ENCODE measurements around the gene IST1. TPM values are rescaled to one million over a fixed set of nuclear protein-coding genes. Genes with fewer than 3 reads are reported as not detected.

IST1 gene
- total and polyA plus RNA-seq, 2 donors (not counting 1 experiment from before 2014, with no cell fraction given) = 139 to 221 TPM

DNA sequence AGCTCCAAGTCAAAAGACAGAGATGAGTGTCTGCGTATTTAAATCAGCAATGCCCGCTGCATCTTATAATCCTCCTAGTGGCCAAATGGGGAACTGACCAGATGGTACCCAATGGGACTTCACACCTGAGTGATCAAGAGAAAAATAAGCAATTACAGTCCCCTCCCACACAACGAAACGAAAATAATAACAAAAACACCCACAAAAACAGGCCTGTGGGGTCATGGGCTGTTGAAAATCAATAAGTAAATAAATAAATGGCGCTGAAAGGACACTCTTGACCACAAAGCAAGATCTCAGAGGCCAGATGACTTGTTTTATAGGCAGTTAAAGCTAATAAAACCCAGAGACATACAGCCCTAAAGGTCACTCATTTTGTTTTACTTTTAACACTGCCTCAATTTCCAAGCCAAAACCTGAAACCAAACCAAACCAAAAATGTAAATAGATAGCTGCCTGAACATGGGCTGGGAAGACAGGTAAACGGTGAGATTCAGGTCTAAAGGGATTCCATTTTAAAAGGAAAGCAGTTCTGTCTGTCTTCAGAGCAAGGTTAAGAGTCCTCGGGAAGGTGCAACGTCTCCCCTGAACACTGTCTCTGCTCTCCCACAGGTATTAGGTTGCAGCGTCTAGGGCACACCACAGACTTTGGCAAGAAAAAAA is 12.7 kb upstream of the IST1 start:
- H2AFZ ChIP-seq (ENCODE audit: low read length) = no peak overlapping the region
- H3K9ac ChIP-seq (ENCODE audit: insufficient read depth, low read length) = no peak overlapping the region
- DNase-seq (ENCODE audit: low read depth in 2 of 2) = peak; percentile 66 to 80
- H3K9me3 ChIP-seq (ENCODE audit: control insufficient read depth, insufficient read depth, low read depth, low read length) = no peaks in the 10 kb centered on the region
- no peaks in the 10 kb centered on the region for H3K36me3 ChIP-seq (ENCODE audit: control insufficient read depth, insufficient read depth, low read length)
- no peaks in the 10 kb centered on the region for H3K27me3 ChIP-seq (ENCODE audit: control insufficient read depth, insufficient read depth, low read length)
- TF ChIP-seq, protein P1, sequence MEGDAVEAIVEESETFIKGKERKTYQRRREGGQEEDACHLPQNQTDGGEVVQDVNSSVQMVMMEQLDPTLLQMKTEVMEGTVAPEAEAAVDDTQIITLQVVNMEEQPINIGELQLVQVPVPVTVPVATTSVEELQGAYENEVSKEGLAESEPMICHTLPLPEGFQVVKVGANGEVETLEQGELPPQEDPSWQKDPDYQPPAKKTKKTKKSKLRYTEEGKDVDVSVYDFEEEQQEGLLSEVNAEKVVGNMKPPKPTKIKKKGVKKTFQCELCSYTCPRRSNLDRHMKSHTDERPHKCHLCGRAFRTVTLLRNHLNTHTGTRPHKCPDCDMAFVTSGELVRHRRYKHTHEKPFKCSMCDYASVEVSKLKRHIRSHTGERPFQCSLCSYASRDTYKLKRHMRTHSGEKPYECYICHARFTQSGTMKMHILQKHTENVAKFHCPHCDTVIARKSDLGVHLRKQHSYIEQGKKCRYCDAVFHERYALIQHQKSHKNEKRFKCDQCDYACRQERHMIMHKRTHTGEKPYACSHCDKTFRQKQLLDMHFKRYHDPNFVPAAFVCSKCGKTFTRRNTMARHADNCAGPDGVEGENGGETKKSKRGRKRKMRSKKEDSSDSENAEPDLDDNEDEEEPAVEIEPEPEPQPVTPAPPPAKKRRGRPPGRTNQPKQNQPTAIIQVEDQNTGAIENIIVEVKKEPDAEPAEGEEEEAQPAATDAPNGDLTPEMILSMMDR (conservative IDR thresholded peaks at IDR 0.05 in 1 of 2, IDR thresholded peaks at IDR 0.05 in 1 of 2; ENCODE audit: low read depth in 1 of 2, low read length in 2 of 2) = peak; percentile 90 to 95
- no peak for TF ChIP-seq EZH2 (IDR thresholded peaks at IDR 0.05; ENCODE audit: low read length, missing control alignments)
- peak overlapping the region; percentile 61 for H3K4me2 ChIP-seq (ENCODE audit: extremely low read depth, insufficient read depth, low read length)
- H3K4me3 ChIP-seq (replicated peaks in 1 of 4; ENCODE audit: control extremely low read depth in 1 of 4, insufficient read depth in 1 of 4, low read depth in 3 of 4, low read length in 4 of 4) = peak overlapping the region in 2 of 4 experiments; percentile 67 to 84
- peaks cover 2% of the 10 kb centered on the region for H3K4me1 ChIP-seq (ENCODE audit: control insufficient read depth, extremely low read depth, insufficient read depth, low read length)
- no peak overlapping the region for H3K27ac ChIP-seq (ENCODE audit: insufficient read depth, low read length)
- H4K20me1 ChIP-seq (ENCODE audit: control insufficient read depth, extremely low read depth, insufficient read depth, low read length) = no peaks in the 10 kb centered on the region
- no peaks in the 10 kb centered on the region for H3K79me2 ChIP-seq (ENCODE audit: control insufficient read depth, insufficient read depth, low read length)

DNA sequence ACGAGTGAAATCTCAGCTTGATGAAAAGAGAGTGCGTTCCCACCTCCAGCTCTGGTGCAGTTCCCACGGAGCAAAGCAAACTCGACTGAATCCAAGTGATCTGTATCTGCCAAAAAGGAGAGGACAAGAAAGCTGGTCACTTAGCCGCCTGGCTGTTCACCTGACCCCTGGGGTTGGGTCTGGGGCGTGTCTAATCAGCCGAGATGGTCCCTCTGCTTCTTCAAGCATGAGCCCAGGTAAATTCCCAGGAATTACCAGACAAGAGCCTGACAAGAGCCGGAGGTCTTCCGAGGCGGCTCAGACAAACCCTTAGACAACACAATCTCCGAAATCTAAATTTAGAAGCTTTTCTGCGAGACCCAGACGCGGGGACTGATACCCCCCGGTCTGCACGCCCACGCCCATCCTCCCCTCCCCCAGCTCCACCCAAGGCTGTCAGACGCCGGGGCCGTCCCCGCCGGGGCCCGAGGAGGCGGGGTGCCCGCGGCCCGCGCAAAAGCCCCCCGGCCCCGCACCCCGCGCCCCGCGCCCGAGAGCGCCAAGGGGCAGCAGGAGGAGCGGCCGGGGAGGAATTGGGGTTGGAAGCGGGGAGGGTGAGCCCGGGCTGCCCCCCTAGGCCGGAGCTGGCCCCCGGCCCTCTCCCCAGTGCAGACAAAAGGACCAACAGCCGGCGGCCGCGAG is 12.0 kb upstream of the IST1 start:
- Histone ChIP-seq H4K20me1 (ENCODE audit: control insufficient read depth, extremely low read depth, insufficient read depth, low read length) (no peaks in the 10 kb centered on the region), H3K79me2 (ENCODE audit: control insufficient read depth, insufficient read depth, low read length) (no peaks in the 10 kb centered on the region), H2AFZ (ENCODE audit: low read length) (peak overlapping the region; percentile 25), H3K4me2 (ENCODE audit: extremely low read depth, insufficient read depth, low read length) (peak overlapping the region; percentile 61), H3K27ac (ENCODE audit: insufficient read depth, low read length) (no peak overlapping the region), H3K27me3 (ENCODE audit: control insufficient read depth, insufficient read depth, low read length) (no peaks in the 10 kb centered on the region), H3K36me3 (ENCODE audit: control insufficient read depth, insufficient read depth, low read length) (no peaks in the 10 kb centered on the region), H3K4me3 (replicated peaks in 1 of 4; ENCODE audit: control extremely low read depth in 1 of 4, insufficient read depth in 1 of 4, low read depth in 3 of 4, low read length in 4 of 4) (peak overlapping the region; percentile 66 to 84 (median 69)), H3K9me3 (ENCODE audit: control insufficient read depth, insufficient read depth, low read depth, low read length) (no peaks in the 10 kb centered on the region), H3K9ac (ENCODE audit: insufficient read depth, low read length) (peak overlapping the region; percentile 61), H3K4me1 (ENCODE audit: control insufficient read depth, extremely low read depth, insufficient read depth, low read length) (peaks cover 2% of the 10 kb centered on the region)
- peak in 1 of 2 donors; percentile 9 for DNase-seq (ENCODE audit: low read depth in 2 of 2)
- TF ChIP-seq, protein P1 (conservative IDR thresholded peaks at IDR 0.05 in 1 of 2, IDR thresholded peaks at IDR 0.05 in 1 of 2; ENCODE audit: low read depth in 1 of 2, low read length in 2 of 2) = peak in 1 of 2 donors; percentile 31
- no peak for TF ChIP-seq EZH2 (IDR thresholded peaks at IDR 0.05; ENCODE audit: low read length, missing control alignments)

DNA sequence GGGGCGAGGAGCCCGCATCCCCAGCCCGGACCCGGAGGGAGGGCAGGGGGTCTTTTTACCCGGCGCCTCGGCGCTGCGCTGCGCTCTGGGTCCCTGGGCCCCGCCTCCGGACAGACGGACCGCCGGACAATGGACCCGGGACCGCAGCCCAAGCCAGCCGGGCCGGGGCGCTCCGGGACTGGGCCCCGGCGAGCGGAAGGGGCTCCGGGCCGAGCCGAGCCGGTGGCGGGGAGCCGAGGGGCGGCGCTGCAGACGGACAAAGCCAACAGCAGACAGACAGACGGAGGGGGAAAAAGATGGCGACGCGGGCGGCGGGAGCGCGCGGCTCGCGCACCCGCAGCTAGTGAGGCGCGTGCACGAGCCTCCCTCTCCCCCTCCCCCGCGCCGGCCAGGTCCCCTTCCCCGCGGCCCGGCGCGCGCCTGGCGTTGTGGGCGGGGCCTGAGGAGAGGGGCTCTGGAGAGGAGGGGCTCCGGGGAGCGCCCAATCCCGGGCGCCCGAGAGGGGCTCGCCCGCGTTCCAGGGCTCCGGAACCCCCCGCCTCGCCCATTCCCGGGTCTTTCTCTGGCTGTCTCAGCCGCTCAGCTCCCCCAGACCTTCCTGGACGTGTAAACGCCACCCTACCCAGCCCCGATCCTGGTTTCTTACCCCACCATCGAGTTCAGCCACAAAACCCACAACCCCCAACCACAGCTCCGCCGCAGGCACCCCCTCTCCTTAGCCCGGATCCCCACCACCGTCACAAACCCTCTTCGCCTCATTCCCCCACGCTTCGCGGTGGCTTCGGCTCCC is 11.3 kb upstream of the IST1 start, which contains the start of gene ZNF821:
Gene ZNF821, minus strand, starts transcription at position 334 of the 790 bp plus-strand sequence. CDS start 4,236 bp downstream, outside the sequence.
- Histone ChIP-seq H3K27ac (ENCODE audit: insufficient read depth, low read length) (peak within 1 kb of the TSS; percentile 52), H3K4me3 (replicated peaks in 1 of 4; ENCODE audit: control extremely low read depth in 1 of 4, insufficient read depth in 1 of 4, low read depth in 3 of 4, low read length in 4 of 4) (peak within 1 kb of the TSS; percentile 66 to 84 (median 69)), H3K36me3 (ENCODE audit: control insufficient read depth, insufficient read depth, low read length) (no peaks in the 10 kb centered on the region), H4K20me1 (ENCODE audit: control insufficient read depth, extremely low read depth, insufficient read depth, low read length) (no peaks in the 10 kb centered on the region), H3K4me2 (ENCODE audit: extremely low read depth, insufficient read depth, low read length) (peak within 1 kb of the TSS; percentile 83), H3K27me3 (ENCODE audit: control insufficient read depth, insufficient read depth, low read length) (no peaks in the 10 kb centered on the region), H3K79me2 (ENCODE audit: control insufficient read depth, insufficient read depth, low read length) (no peaks in the 10 kb centered on the region), H3K4me1 (ENCODE audit: control insufficient read depth, extremely low read depth, insufficient read depth, low read length) (peaks cover 2% of the 10 kb centered on the region), H3K9me3 (ENCODE audit: control insufficient read depth, insufficient read depth, low read depth, low read length) (no peaks in the 10 kb centered on the region), H3K9ac (ENCODE audit: insufficient read depth, low read length) (peak within 1 kb of the TSS; percentile 61), H2AFZ (ENCODE audit: low read length) (peak within 1 kb of the TSS; percentile 93)
- peak; percentile 64 to 75 for DNase-seq (ENCODE audit: low read depth in 2 of 2)
- TF ChIP-seq EZH2 (IDR thresholded peaks at IDR 0.05; ENCODE audit: low read length, missing control alignments) = no peak
- TF ChIP-seq, protein P1 (conservative IDR thresholded peaks at IDR 0.05 in 1 of 2, IDR thresholded peaks at IDR 0.05 in 1 of 2; ENCODE audit: low read depth in 1 of 2, low read length in 2 of 2) = no peak

Measured in fibroblast of lung (primary cell).